Lower leg skin (tissue), 4 donors: ENCODE data around the gene SAP30. TPM values are rescaled to one million over a fixed set of nuclear protein-coding genes. Genes with fewer than 3 reads are reported as not detected.

Experiments used
- DNase-seq, 2 donors: peaks; one replicate each; pipeline ENCODE4 v3.0.0-alpha.2; 2019; ENCODE audit warnings: low spot score in 2 of 2
- H3K4me3 ChIP-seq: fragments of 200-600 bp; sonication (generic); 2 replicates; pipeline ENCODE4 v1.5.1; 2017; ENCODE audit warnings: mild to moderate bottlenecking, low read depth; ENCODE audit not compliant: poor library complexity, severe bottlenecking
- POLR2A ChIP-seq, 2 donors: fragments of 450-650 bp; IDR thresholded peaks; one replicate each; pipeline ENCODE4 v1.6.1; 2016 to 2017; ENCODE audit warnings: antibody characterized with exemption in 2 of 2, mild to moderate bottlenecking in 1 of 2, moderate library complexity in 1 of 2
- WGBS, 2 donors: methylation state at CpG; one replicate each; pipeline ENCODE4 v1.1.5; 2018; 5-methylcytosine and 5-hydroxymethylcytosine counted together
- intact Hi-C: fragments of 100-400 bp; cut with DNase I; formaldehyde crosslinking; loops from one replicate; pipeline ENCODE4 v1.15.0; 2023; ENCODE audit warnings: low total_unique reads
- total RNA-seq, 4 donors: library from RNA; depleted of rRNA; stranded (reverse); fragments of >200 nt; gene quantifications; one replicate each; pipeline ENCODE4 v1.1.0, GENCODE V29; 2016
- TF ChIP-seq, protein P1 (sequence below), 3 donors: fragments of 450-650 bp; IDR thresholded peaks; one replicate each; pipeline ENCODE4 v1.5.1; 2016; ENCODE audit warnings: antibody characterized with exemption in 3 of 3, mild to moderate bottlenecking in 3 of 3, moderate library complexity in 2 of 3

The SAP30 gene
- total RNA-seq, 4 donors from 2014 or later = 14.4 to 25.1 (median 18.3) TPM

DNA sequence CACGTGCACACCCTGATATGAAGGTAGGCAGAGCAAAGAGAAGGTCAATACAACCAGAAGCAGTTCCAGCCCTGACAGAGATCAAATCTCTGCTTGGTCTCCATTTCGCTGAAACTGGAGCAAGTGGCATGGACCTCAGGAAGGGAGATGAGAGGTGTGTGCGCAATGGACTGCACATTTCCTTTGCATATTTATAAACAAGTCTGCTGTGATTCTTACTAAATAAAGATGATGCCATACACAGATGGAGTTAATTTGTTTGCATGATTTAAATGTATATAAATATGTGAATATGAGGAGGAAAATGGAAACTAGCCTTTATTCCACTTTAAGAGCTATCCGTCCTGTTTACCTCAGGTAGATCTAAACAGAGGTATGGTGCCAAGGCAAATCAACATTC, 30.3 kb downstream of the SAP30 start:
- 96 to 98% methylated on average over 4 of the region's 4 CpGs for WGBS, 2 donors
- intact Hi-C loops = no loop called here
- no peak for TF ChIP-seq POLR2A (IDR thresholded peaks at IDR 0.05)
- TF ChIP-seq, protein P1, sequence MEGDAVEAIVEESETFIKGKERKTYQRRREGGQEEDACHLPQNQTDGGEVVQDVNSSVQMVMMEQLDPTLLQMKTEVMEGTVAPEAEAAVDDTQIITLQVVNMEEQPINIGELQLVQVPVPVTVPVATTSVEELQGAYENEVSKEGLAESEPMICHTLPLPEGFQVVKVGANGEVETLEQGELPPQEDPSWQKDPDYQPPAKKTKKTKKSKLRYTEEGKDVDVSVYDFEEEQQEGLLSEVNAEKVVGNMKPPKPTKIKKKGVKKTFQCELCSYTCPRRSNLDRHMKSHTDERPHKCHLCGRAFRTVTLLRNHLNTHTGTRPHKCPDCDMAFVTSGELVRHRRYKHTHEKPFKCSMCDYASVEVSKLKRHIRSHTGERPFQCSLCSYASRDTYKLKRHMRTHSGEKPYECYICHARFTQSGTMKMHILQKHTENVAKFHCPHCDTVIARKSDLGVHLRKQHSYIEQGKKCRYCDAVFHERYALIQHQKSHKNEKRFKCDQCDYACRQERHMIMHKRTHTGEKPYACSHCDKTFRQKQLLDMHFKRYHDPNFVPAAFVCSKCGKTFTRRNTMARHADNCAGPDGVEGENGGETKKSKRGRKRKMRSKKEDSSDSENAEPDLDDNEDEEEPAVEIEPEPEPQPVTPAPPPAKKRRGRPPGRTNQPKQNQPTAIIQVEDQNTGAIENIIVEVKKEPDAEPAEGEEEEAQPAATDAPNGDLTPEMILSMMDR (IDR thresholded peaks at IDR 0.05) = no peak
- H3K4me3 ChIP-seq = no peak overlapping the region
- no peak for DNase-seq

DNA sequence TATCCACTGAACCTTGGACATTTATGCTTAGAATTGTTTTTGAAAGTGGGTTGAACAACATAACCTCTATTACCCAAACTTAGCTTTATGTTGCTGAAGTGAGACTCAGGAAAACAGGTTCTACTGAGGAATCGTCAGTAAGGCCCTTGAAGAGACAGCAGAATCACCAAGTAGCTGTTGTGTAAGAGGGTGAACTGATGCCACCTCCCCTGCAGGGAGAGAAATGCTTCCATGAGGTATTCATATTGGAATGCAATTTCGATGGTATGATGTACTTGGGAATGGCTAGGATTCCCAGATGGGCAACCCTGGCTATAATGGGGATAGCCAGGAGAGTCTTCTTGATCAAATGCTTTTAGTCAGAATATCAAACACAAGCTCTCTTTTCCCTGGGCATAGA, 32.3 kb downstream of the SAP30 start:
- DNase-seq = no peak
- WGBS, 2 donors = 66 to 72% methylated on average over 2 of the region's 2 CpGs
- H3K4me3 ChIP-seq = no peak overlapping the region
- intact Hi-C loops = no loop called here
- no peak for TF ChIP-seq POLR2A (IDR thresholded peaks at IDR 0.05)
- TF ChIP-seq, protein P1 (IDR thresholded peaks at IDR 0.05) = no peak

DNA sequence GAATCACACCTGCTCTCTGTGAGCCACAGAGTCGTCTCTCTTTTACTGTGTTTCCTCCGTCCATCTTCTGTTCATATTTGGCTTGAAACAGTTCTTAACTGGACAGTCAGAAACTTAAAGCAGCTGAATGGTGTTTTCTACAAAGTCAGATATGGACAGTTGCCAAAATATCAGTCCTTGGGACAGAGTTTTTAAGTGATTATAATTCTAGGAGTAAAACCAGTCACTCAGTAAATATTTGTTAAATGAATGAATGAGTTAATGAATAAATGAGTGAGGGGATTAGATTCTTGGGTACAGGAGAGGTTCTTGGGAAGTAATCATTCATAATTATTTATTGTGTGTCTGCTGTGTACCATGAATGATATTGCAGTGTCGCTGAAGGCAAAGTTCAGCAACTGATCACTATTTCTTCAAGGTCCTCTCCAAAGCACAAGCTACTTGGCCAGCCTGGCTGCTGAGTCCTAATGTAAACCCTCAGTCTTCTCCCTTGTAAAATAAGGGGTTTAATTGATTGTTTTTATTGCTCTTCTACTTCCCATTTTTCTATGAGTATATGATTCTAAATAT, 33.6 kb downstream of the SAP30 start:
- intact Hi-C loops = no loop called here
- TF ChIP-seq, protein P1 (IDR thresholded peaks at IDR 0.05) = no peak
- no peak for TF ChIP-seq POLR2A (IDR thresholded peaks at IDR 0.05)
- WGBS, 2 donors = 94% methylated on average over 3 of the region's 3 CpGs
- H3K4me3 ChIP-seq = no peak overlapping the region
- DNase-seq = no peak

GRCh38 chr4:173405840-173406606, 35.3 kb downstream of the SAP30 start:
- intact Hi-C loops = no loop called here
- whole genome bisulfite sequencing, 2 donors = 94 to 95% methylated on average over 4 of the region's 4 CpGs
- no peak for DNase-seq
- TF ChIP-seq POLR2A (IDR thresholded peaks at IDR 0.05) = no peak
- TF ChIP-seq, protein P1 (IDR thresholded peaks at IDR 0.05) = no peak
- H3K4me3 ChIP-seq = no peak overlapping the region

DNA sequence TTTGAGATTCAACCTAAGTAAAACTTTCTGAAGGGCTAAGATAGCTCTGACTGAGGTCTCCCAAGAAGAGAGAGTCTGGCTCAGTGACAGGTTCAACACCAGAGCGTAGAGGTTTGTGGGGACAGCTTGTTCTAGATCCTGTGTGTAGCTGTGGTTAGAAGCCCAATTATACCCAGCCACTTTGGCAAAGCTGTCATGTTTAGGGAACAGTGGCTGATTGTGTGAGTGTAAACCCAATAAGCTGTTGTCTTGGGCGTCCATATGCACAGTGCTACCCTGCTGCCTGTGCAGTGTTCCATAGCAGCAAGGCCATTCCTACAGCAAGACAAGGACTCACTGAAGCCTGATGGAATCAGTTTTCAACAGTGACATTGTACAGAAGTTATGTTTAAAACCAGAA, 39.3 kb downstream of the SAP30 start:
- no peak for DNase-seq
- intact Hi-C loops = loop anchor here (10.0 kb wide), 1 partner anchor 395 kb away; no protein-coding TSS in a partner anchor
- H3K4me3 ChIP-seq = no peak overlapping the region
- TF ChIP-seq, protein P1 (IDR thresholded peaks at IDR 0.05) = no peak
- TF ChIP-seq POLR2A (IDR thresholded peaks at IDR 0.05) = no peak
- 35 to 46% methylated on average over 2 of the region's 2 CpGs for WGBS, 2 donors
